DMS114 treated with DMSO at 0.1 percent for 48 hours (cell line): ENCODE data around the gene PUS1.

Source experiments
- DNase-seq: peaks from one replicate; lab custom pipeline; 2025; ENCODE audit not compliant: unreplicated experiment; lab: John Stamatoyannopoulos, UW

The PUS1 gene

DNA sequence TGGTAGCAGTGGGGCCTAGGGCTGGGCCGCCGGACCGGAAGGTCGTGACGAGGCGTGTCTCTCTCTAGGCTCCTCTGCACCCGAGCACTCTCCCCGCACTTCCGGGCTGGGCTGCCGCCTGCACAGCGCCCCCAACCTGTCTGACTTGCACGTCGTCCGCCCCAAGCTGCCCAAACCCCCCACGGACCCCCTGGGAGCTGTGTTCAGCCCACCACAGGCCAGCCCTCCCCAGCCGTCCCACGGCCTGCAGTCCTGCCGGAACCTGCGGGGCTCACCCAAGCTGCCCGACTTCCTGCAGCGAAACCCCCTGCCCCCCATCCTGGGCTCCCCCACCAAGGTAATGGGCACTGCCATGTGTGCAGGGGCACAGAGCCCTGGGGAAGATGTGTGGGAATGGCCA lies 13.3 kb upstream of the PUS1 start:
- no peak for DNase-seq

DNA sequence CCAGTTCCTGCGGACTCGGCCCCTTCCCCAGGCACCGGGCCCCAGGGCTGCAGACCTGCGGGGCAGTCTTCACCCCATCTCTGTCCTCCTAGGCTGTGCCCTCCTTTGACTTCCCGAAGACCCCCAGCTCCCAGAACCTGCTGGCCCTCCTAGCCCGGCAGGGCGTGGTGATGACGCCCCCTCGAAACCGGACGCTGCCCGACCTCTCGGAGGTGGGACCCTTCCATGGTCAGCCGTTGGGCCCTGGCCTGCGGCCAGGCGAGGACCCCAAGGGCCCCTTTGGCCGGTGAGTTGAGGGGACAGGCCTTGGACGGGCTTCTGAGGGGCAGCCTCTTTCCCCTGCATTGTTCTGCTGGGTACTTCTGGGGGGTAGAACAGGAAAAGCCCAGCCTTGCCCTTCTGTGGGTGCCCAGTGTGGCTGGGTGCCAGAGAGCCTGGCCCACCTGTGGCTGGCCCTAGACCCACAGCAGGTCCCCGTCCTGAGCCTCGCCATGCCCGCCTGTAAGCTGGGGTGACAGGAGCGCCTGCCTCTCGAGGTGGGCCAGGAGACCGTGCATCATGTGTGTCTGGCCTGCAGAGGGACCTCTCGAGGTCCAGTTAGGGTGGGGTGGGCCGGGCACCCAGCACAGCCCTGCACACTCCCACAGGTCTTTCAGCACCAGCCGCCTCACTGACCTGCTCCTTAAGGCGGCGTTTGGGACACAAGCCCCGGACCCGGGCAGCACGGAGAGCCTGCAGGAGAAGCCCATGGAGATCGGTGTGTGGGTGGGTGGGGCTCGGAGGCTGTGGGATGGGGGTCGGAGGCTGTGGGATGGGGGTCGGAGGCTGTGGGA lies 12.6 kb upstream of the PUS1 start:
- no peak for DNase-seq

DNA sequence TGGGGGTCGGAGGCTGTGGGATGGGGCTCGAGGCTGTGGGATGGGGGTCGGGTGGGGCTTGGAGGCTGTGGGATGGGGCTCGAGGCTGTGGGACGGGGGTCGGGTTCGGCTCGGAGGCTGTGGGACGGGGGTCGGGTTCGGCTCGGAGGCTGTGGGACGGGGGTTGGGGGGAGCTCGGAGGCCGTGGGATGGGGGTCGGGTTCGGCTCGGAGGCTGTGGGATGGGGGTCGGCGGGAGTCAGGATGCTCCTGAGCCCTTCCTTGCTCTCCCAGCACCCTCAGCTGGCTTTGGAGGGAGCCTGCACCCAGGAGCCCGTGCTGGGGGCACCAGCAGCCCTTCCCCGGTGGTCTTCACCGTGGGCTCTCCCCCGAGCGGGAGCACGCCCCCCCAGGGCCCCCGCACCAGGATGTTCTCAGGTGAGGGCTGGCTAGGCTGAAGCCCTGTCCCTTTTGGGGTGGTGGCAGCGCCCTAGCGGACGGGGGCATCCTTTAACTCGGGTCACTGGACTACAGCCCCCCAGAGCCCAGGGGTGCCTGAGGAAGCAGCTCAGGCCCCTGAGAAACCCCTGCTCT lies 11.9 kb upstream of the PUS1 start:
- DNase-seq = no peak

DNA sequence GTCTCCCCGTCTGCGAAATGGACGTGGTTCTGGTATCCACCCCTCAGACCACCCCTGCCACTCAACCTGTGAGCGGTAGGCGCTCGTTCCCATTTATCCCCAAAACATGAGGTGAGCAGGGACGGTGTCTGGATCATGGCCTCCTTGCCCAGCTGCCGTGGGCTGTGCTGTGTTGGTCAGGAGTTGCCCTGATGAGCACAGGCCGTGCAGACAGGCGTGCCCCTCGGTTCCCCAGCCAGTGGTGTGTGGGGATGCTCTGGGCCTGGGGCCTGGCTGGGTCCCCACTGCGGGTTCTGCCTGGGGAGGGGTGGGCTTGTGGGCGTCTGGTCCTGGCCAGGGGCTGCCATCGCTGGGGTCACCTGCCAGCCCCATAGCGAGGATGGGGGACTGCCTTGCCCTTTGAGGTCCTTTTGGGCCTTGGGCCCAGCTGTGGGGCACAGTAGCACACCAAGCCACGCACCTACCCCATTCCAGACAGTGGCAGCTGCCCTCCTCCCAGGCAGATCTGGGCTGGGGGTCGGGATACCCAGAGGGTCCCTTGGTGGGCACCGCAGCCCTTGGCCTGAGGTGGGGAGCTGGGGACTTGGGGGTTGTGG lies 11.3 kb upstream of the PUS1 start:
- DNase-seq = no peak

DNA sequence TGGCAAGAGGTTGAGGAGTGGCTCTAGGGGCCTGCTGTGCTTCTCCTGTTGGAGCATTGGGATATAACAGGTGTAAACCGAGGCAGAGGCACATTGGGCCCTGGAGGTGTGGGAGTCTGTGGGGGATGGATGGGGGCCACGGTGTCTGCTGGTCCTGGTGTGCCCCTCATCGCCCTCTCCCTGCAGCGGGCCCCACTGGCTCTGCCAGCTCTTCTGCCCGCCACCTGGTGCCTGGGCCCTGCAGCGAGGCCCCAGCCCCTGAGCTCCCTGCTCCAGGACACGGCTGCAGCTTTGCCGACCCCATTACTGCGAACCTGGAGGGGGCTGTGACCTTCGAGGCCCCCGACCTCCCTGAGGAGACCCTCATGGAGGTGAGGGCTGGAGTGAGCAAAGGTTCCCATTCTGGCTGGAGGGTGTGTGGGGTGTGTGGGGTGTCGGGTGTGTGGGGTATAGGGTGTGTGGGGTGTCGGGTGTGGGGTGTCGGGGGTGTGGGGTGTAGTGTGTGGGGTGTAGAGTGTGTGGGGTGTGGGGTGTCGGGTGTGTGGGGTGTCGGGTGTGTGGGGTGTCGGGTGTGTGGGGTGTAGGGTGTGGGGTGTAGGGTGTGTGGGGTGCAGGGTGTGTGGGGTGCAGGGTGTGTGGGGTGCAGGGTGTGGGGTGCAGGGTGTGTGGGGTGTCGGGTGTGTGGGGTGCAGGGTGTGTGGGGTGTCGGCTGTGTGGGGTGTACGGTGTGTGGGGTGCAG lies 10.6 kb upstream of the PUS1 start:
- DNase-seq = no peak

DNA sequence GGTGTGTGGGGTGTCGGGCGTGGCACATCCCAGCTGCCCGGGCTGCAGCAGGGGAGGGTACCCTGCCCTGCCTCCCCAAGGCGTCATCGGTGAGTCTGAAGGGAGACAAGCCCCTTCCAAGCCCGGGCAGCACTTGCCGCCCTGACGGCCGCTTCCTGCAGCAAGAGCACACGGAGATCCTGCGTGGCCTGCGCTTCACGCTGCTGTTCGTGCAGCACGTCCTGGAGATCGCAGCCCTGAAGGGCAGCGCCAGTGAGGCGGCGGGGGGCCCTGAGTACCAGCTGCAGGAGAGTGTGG lies 10.1 kb upstream of the PUS1 start:
- DNase-seq = no peak

DNA sequence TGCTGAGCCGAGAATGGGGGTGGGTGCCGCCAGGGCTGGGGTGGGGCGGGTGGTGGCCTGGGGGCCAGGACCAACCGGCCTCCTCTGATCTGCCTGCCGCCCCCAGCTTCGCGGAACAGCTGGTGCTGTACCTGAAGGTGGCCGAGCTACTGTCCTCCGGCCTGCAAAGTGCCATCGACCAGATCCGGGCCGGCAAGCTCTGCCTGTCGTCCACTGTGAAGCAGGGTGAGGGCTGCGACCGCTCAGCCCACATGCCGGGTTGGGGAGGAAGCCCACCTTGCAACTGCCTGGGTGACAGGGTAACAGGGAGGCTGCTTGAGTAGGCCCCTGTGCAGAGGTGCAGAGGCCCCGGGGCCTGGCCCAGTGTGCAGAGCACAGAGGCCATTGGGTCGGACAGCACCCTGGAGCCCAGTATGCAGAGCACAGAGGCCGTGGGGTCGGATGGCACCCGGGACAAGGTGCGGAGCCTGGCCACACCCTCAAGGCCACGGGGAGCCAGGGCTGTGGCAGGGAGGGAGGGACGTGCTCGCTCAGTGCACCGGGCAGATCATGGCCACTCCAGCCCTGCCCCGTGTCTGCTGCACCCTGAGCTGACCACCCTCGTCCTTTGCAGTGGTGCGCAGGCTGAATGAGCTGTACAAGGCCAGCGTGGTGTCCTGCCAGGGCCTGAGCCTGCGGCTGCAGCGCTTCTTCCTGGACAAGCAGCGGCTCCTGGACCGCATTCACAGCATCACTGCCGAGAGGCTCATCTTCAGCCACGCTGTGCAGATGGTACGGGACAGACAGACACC lies 9.5 kb upstream of the PUS1 start:
- no peak for DNase-seq

DNA sequence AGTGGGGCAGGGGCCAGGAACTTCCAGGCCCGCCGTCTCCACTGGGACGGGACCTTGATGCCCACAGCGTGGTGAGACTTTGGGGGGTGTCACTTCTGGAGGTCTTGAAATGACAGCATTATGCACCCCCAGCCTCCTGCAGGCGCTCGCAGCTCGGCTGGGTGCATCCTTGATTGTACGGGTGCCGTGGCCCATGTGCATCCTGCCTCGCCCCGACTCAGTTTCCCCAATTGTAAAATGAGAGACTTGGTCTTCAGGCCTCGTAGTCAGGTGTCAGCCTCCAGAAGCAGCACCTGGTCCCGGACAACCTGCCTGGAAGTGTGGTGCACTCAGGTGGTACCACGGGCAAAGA lies 8.9 kb upstream of the PUS1 start:
- no peak for DNase-seq

DNA sequence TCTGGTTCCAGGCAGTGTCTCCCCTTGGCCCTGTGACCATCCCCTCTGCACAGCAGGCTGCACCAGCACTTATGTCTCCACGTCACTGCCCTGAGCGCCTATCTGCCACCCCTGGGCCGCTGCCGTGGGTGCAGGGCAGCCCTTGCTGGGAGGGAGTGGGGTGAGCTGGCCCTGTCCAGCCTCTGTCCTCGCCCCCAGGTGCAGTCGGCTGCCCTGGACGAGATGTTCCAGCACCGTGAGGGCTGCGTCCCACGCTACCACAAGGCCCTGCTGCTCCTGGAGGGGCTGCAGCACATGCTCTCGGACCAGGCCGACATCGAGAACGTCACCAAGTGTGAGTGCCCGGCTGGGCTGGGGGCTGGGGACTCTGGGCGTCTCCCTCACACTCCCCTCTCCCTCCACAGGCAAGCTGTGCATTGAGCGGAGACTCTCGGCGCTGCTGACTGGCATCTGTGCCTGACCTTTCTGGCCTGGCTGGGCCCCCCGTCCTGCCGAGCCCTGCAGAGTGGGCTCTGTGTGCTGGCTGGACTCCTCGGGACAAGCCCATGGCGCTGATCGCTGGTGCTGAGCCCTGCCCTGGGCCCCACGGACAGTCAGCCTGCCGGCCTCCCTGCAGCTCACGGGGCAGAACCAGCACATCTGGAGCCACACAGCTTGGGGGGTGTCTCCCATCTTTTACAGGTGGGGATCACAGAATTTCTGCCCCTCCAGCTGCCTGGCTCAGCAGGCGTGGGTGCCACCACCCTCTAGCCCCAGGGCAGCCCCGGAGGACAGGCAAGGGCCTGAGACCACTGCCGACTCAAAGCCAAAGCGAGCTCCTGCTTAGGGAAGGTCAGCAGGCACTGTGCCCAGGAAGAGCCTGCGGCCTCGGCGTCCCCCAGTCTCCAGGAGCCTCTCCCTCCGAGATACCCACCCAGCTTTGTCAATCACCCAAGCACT lies 7.9 kb upstream of the PUS1 start:
- DNase-seq = no peak

DNA sequence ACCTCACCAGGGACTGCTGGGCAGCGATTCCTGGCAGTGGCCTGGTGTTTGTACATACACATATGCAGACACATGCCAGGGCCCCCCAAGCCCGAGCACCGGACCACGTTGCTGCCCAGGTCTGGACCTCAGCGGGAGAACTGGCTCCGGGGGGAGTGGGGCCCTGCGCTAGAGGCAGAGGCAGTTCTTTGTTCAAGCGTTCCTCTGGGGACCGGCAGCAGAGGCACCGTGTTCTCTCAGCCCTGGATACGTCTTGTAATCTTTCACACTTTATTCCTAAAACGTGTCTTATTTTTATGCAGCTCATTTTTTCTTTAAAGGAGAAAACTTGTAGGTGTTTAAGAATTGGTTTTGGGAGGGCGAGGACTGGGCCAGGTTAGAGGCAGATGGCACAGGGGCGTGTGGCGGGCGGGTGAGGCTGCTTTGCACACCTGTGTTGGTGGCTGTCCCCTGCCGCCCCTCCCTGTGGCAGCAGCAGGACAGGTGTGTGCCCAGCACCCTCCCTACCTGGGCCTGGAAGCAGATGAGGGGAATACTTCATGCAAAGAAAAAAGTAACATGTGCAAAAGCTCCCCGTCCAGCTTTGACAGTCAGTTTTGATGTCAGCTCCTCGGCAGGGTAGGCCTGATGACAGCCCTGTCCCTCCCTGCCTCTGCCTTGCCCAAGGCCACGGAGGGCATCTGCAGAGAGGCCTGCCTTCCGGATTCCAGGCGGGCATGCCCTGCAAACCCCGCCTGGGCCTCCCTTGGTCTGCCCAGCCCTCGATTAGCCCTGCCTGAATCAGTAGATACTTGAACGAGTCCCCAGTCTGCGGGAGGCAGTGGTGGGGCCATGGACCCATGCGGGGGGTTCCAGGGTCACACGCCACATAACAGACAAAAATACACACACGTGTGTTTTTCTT lies 7.0 kb upstream of the PUS1 start:
- DNase-seq = no peak

DNA sequence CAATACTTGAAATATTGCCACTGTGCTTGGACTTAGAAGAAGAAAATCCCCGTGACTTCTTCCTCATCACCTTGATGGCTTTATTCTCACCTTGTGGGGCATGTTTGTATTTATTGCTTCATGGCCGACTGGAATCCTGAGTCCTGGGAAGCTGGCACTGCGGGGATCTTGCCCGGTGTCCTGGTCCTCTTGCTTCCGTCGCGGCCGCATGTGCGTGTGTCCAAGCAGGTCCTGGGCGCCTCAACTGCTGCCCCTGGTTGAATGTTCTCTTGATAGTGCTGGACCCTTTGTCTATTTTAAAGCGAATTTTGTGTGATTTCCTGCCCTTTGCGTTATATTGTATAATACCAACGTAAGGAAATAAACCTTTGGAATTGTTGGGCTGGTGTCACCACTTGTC lies 6.3 kb upstream of the PUS1 start:
- DNase-seq = no peak

DNA sequence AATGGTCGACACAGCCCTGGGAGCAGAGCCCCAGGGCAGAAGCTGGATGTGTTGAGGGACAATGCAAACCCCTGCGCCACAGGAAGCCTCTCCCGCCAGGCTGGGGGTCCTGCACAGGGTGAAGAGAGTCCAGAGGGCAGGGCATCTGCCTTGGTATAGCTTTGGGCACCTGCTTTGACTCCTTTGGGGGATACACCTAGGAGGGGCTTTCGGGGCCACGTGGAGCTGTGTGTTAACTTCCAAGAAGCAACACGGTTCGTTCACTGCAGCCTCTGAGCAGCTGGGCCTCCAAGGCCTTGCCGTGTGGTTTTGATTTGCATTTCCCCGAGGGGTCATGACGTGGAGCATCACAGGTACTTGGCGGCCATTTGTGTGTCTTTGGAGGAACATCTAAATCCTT lies 5.8 kb upstream of the PUS1 start:
- no peak for DNase-seq

DNA sequence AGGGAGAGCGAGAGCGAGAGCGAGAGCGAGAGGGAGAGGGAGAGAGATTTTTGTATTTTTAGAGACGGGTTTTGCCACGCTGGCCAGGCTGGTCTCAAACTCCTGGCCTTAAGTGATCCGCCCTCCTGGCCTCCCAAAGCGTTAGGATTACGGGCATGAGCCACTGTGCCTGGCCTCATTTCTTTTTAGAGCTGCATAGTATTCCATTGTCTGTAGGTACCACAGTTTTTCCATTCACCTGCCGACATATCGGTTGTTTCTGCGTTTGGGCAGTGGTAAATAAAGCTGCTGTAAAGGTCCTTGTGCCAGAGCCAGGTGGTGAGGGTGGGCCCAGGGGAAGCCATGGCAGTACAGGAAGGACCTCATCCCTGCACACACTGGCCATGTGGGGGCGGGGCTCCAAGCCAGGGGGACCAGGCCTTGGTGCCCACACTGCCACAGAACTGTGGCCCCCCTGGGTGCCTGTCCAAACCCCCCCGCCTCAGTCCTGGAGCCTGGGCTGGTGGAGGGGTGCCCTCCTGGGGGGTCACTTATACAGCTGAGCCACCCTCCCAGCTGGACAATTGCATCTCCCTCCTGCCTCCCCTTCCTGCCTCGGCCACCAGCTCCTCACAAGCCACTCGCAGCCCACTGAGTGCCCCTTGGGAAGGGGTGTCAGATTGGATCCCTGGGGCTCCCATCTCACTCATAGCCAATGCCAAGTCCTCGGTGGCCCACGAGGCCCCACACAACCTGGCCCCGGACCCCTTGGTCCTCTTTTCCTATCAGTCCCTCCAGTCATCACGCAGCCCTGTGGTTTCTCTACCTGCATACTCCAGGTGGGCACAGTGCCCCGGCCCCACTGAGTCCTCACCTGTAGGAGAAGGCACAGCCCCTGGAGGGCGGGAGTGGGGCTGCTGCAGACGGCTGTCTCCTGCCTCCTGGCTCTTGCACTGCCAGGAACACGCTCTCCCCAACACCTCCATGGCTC lies 1.7 kb upstream of the PUS1 start:
- DNase-seq = no peak

DNA sequence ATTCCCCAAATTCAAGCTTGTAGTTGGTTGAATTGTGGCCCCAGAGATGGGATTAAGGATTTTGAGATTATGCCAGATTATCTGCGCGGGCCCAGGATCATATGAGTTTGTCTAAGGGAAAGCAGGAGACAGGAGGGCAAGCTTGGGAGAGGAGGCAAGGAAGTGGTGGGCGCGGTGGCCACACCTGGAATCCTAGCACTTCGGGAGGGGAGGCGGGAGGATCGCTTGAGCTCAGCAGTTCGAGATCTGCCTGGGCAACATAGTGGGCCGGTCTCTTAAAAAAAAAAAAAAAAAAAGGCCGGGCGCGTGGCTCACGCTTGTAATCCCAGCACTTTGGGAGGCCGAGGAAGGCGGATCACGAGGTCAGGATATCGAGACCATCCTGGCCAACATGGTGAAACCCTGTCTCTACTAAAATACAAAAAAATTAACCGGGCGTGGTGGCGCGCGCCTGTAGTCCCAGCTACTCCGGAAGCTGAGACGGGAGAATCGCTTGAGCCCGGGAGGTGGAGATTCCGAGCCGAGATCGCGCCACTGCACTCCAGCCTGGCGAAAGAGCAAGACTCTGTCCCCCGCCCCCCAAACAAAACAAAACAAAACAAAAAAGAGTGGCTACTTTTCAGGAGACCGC lies 881 bp upstream of the PUS1 start:
- DNase-seq = no peak

DNA sequence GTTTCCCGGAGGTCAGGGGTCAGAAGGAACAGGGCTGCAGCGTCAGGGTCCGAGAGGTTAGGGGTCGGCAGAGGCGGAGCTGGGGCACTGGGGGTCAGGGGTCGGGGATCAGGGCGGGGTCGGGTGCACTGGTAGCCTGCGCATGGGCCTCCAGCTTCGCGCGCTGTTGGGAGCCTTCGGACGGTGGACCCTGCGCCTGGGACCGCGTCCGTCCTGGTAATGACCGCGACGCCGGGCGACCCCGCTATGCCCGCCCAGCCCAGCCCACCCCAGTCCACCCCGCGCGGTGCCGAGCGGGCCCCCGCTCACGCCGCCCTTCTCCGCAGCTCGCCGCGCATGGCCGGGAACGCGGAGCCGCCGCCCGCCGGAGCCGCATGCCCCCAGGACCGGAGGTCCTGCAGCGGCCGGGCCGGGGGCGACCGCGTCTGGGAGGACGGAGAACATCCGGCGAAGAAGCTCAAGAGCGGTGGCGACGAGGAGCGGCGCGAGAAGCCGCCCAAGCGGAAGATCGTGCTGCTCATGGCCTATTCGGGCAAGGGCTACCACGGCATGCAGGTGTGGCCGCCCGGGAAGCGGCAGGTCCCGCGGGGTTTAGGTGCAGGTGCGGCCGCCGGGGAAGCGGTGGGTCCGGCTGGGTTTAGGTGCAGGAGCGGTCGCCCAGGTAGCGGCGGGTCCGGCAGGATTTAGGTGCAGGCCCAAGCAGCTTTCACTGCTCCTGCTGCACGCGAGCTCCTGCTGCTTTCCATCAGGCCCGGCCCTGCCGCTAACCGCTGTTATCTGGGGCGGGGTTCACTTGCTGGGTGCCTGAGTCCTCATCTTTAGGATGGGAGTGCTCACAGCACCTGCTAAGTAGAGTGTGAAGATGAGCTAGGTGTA lies 743 bp downstream of the PUS1 start:
- no peak for DNase-seq

DNA sequence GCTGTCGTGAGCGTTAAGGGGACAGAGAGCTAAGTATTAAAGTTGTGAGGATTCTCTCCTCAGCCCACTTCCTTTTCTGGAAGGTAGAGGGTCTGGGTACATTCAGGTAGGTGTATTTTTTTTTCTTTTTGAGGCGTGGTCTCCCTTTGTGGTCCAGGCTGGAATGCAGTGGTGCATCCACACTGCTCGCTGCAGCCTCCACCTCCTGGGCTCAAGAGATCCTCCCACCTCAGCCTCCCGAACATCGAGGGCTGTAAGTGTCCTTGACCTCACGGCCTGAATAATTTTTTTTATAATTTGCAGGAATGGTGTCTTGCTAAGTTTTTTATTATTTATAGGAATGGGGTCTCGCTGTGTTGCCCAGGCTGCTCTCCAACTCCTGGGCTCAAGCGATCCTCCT lies 1.4 kb downstream of the PUS1 start:
- DNase-seq = no peak

DNA sequence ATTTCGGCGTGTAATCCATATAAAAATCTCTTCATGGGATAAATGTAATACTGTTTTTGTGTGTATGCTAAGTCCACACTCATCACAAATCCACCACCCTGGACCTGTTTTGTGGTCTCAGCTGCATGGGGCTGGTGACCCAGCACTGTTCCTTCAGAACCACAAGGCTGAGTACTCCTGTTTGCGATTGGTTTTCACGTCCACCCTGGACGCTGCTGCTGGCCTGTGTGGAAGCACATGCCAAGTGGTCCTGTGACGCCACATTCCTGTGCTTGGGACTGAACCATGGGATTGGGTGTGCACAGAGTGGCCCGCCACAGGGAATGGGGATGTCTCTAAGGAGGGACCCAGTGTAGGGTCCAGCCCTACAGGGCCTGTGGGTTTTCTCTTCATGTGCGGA lies 4.3 kb downstream of the PUS1 start:
- DNase-seq = no peak
